Left renal pelvis (tissue), 4 donors: Measurements from ENCODE around the gene COX4I1. TPM values are rescaled to one million over a fixed set of nuclear protein-coding genes. Genes with fewer than 3 reads are reported as not detected.
"Not testable (repeated sequence)": the region's sequence is repeated elsewhere in the genome, so short reads cannot be mapped to it uniquely, and the experiment has no call there.

ENCODE experiments used
- DNase-seq, 4 donors: peaks; one replicate each; pipeline ENCODE4 v3.0.0-alpha.2; 2013; ENCODE audit warnings: low read depth in 4 of 4, low spot score in 3 of 4
- polyA plus RNA-seq, 4 donors: library from polyadenylated mRNA; unstranded; fragments of 120-200 nt; gene quantifications; one replicate each; pipeline ENCODE4 v1.2.1, GENCODE V29; 2013; ENCODE audit not compliant: insufficient read length in 4 of 4

COX4I1 gene
- polyA plus RNA-seq, 4 donors: 251 to 392 (median 358) TPM

DNA sequence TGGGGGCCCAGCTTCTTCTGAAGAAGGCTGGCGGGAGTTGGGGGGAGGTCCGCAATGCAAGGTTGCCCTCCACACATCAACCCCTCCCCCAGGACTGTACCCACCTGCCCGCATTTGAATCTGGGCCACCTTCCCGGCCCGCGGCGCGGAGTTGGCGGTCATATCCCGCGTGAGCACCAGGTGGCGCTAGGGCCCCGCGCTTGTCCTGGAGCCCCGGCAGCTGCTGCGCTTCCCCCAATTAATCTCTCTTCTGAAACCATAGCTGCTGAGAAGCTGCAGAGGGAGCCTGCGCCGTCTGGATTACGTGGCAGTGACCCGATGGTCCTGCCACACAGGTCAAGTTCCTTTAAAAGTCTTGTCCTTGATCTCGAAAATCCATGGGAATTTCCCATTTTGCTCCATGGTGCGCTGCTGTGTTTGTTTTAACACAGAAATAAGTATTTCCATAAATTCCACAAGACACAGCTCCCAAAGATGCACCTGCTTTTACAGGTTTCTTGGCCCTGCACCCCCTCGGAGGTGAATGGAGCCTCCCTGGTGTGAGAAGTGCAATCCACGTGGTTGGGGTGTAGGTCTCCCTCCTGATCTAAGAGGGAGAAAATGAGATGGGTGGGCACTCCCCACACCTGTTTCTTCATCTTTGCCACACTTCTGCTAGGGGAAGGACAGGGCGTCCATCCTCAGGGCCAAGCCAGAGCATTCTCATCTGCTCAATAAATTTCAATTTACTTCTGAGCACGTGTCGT lies 22.1 kb downstream of the COX4I1 start:
- DNase-seq: peak in 1 of 4 donors; percentile 40

- DNase-seq: no peak
Observed at GRCh38 chr16:85822145-85822544, 22.6 kb downstream of the COX4I1 start.

- DNase-seq: no peak
Observed at GRCh38 chr16:85823328-85823920, 23.9 kb downstream of the COX4I1 start.

GRCh38 chr16:85824161-85825135 lies 25.0 kb downstream of the COX4I1 start:
- DNase-seq: no peak

DNA sequence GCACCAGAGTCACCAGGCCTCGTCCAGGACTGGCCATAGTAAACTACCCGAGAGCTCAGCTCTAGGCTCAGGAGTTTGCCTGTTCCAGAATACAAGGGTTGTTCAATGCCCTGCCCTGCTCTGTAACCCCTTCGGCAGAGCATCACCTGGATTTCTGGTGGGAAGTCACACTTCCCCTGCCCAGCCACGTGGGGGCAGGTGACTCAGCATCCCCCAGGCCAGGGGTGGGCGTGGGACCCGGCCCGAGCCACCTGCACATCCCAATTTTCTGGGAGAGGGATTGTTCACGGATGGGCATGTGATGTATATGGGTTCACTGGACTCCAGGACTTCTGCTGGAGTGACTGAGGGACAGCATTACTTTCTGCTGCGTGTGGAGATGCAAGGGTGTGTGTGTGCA lies 25.8 kb downstream of the COX4I1 start:
- no peak for DNase-seq

DNA sequence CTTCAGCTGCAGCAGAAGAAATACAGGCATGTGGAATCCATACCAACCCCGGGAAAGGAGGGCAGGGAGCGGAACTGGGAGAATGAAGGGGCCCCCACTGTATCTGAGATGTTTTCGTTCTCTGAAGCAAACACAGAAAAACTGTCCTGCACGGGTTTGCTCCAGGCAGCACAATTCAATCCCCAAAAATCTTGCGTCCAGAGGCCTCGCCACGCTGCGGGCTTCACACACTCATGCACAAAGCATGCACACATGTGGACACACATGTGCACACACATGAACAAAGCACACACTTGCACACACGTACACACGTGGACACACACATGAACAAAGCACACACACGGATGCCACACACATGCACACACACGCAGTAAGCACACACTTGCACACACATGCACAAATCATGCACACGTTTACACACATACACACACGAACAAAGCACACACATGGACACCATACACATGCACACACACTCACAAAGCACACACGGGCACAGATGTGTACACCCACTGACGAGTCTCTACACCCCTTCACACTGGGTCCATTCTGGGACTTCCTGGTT lies 27.3 kb downstream of the COX4I1 start:
- no peak for DNase-seq

DNA sequence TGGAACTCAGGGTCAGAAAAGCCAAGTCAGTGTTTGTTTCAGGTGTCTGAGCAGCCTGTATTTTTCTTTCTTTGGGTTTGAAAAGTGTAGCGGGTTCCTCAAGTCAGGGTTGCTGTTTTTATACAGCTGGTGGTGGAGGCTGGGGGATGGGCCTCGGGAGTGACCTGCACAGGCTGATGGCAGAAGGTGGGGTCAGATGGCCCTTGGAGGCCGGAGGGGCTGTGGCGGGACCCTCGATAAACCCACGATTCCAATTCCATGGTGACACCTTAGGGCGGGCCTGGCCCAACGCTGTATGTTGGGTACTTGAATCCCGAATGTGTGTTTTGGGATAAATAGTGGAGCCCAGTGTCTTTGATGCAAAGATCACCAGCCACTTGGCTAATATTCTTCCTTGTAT lies 28.7 kb downstream of the COX4I1 start:
- no peak for DNase-seq

DNA sequence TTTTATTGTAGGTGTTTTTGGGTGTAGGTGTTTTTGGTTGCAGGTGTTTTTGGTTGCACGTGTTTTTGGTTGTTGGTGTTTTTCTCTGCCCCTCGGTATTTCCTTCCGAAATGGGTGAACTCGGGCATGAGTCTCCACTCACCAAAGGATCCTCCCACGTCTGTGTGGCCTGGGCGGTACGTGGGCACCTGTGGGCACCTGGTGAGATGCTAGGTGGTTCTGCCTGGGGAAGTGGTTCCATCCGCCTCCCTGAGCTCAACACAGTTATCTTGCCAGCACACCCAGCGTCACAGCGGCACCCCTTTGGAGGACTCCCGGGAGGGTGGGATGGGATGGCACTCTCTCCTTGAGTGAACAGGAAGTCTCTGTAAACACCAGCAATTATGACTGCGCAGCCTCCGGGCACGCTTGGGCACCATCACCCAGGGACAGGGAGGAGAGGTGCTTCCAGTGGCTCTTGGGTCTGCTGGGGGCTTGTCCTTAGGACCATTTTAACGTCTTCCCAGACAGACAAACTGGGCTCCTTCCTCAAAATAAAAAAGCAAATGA lies 29.8 kb downstream of the COX4I1 start:
- DNase-seq: no peak

GRCh38 chr16:85829751-85830445 lies 30.4 kb downstream of the COX4I1 start:
- DNase-seq: no peak

GRCh38 chr16:85830821-85831220 lies 31.3 kb downstream of the COX4I1 start:
- DNase-seq: no peak

DNA sequence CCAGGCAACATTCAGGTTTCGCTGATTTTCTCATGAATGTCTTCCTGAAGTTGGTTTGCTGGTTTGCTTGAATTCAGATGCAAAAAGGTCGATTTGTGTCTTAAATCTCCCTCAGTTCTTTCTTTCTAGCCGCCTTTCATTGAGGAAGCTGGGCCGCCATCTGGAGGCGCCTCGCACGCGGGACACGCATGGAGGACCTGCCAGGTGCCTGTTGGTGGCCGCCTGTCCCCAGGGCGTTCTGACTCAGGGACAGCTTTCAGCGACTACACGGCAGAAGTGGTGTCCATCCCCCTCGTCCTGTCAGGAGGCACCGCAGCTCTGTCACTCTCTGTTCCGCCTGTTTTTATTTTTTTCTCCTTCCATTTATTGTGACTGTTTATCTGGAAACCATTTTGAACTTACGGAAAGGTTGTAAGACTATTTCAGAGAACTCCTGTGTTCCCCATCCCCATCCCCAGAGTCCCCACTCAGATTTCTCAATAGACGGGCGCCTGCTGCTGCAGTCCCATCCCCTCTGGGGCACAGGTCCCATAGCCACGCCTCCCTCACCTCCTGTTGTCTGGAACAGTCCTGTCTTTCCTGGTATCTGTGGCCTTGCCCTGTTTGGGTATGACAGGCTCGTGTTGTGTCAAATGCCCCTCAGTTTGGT lies 33.2 kb downstream of the COX4I1 start:
- DNase-seq: no peak

- DNase-seq: no peak
Observed at GRCh38 chr16:85833219-85833920, 33.9 kb downstream of the COX4I1 start.

GRCh38 chr16:85834741-85835140 lies 35.2 kb downstream of the COX4I1 start:
- no peak for DNase-seq

- DNase-seq: no peak
Observed at GRCh38 chr16:85835227-85835751, 35.8 kb downstream of the COX4I1 start.

DNA sequence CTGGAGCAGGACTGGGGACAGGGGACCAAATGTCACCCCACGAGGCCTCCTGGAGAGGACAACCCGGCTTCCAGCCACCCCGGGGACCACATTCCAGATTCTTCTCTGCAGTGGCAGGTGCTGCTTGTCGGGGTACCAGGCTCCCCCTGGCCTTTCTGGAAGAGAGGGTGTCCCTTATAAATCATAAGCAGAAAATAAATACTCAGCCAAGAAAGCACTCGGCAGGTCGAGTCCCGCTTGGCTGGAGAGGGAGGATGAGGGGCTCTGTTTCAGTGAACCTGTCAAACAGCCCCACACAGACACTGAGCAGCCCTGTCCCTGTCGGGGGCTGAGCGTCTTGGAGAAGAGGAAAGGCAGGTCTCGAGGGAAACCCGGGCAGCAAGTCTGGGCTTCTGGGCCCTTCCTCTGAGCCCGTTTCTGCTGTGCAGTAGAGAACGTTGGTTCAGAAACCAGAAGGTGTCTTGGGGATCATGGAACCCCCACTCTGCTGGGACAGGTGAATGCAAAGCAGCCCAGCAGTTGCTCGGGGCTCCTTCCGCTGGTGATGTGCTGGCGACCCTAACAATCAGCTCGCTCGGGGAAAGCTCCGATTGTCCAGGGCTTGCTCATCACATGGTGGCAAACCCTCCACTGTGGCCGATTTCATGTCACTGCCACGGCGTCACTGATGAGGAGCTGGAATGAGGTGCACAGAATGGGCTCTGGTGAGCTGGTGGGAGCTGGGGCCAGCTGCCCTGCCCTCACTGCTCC lies 36.6 kb downstream of the COX4I1 start:
- no peak for DNase-seq

DNA sequence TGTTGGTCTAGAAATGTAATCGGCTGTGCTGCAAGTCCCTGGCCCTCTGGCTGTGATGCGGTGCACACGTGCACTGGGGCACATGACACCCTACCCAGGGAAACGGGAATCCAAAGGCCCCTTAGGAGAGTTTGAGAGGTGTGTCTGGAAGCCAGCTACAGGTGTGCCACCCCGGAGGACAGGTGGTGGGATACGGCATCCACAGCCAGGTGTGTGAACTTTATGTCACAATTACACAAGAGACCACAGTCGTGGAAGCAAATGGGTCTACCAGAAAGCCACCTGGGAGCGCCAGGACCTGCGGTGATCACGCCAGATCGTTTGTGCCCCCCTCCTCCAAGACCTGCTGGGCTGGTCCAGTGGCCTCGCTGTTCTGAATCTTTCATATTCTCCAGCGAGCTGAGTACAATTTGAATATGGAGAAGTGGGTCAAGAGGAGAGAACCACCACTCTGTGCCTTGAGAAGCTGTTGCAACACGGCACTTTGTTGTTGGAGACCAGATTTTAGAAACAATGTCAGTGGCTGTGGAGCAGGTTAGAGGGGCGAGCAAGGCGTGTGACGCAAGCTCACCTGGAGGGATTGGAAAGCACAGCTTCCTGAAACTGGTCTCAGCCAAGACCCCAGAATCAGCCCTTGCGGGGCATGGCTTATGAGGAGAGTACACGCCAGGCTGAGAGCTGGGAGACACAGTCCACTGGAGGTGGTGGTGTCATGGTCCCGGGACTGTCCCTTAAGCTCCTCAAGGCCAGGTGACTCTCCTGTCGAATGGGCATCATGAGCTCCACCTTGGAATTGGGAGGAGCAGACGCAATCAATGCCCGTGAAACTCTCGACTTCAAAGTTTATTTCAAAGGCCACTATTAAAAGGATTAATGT lies 37.4 kb downstream of the COX4I1 start:
- no peak for DNase-seq

GRCh38 chr16:85837654-85838053 lies 38.2 kb downstream of the COX4I1 start:
- DNase-seq: not testable (repeated sequence)
